ENCODE measurements around the gene SCT.

The SCT gene

DNA sequence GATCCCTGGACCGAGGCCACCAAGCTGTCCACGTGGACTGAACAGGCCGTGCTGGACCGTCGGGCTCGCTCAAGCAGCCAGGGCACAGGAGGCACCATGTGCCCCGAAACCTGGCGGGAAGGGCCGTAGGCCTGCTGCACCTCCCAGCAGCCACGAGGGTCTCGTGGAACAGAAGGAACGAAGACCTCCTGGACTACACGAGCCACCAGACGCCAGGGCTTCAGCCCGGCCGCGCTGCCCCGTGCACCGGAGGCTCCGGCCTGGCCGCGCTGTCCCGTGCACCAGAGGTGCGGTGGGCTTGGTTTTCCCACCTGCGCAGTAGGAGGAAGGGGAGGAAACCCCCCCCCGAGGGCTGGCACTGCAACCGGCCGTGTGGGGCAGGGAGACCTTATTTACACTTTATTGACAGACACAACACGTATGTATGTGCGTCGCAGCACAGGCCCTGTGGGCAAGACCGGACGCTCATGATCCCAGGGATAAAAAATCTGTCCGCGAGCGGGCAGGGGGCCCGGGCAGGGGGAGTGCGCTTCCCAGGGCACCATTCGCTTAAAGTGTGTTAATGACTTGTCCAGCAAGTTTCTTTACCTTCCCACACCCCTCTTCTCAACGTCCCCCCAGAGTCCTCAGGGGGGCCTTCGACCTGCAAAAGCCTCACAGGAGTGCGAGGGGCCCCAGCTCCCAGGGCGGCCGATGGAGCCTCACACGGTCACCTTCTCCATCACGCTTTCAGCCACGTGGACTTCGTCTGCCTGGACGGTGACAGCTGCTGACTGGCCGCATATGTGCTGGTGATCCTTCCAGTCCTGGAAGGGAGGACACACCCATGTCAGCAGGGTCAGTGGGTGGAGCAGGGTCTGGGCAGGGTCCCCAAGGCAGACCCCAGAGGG, 17.1 kb upstream of the SCT start:
- DNase-seq (ENCODE audit: low read depth in 2 of 2) = no peak

GRCh38 chr11:643366-643765, 16.4 kb upstream of the SCT start:
- no peak for DNase-seq (ENCODE audit: low read depth in 2 of 2)

DNA sequence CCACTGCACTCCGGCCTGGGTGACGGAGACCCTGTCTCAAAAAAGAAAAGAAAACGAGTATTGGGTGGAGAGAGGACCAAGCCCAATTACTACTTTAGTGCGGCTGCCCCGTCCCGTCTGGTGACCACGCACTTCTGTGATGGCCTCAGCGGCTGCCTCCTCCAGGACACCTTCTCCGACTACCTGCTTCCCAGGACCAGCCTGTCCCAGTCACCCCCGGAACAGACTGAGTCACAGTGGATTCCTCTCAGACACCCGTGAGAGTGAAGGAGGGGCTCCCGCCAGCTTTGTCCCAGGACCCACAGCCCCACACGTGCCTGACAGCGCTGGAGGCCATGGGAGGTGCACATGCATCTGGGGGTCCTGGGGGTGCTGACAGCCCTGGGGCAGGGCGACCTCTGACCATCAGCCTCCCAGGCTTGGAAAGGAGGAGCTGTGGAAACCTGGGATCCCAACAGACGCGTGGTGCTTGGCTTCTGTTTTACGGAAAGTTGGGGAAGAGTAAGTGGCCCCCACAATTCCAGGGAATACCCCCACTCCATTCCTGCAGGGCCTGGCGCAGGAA, 14.9 kb upstream of the SCT start:
- no peak for DNase-seq (ENCODE audit: low read depth in 2 of 2)

DNA sequence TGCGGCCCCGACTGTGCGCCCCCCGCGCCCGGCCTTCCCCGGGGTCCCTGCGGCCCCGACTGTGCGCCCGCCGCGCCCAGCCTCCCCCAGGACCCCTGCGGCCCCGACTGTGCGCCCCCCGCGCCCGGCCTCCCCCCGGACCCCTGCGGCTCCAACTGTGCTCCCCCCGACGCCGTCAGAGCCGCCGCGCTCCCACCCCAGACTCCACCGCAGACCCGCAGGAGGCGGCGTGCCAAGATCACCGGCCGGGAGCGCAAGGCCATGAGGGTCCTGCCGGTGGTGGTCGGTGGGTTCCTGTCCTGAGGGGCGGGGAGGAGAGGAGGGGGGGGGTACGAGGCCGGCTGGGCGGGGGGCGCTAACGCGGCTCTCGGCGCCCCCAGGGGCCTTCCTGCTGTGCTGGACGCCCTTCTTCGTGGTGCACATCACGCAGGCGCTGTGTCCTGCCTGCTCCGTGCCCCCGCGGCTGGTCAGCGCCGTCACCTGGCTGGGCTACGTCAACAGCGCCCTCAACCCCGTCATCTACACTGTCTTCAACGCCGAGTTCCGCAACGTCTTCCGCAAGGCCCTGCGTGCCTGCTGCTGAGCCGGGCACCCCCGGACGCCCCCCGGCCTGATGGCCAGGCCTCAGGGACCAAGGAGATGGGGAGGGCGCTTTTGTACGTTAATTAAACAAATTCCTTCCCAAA, 13.2 kb upstream of the SCT start:
- no peak for DNase-seq (ENCODE audit: low read depth in 2 of 2)

DNA sequence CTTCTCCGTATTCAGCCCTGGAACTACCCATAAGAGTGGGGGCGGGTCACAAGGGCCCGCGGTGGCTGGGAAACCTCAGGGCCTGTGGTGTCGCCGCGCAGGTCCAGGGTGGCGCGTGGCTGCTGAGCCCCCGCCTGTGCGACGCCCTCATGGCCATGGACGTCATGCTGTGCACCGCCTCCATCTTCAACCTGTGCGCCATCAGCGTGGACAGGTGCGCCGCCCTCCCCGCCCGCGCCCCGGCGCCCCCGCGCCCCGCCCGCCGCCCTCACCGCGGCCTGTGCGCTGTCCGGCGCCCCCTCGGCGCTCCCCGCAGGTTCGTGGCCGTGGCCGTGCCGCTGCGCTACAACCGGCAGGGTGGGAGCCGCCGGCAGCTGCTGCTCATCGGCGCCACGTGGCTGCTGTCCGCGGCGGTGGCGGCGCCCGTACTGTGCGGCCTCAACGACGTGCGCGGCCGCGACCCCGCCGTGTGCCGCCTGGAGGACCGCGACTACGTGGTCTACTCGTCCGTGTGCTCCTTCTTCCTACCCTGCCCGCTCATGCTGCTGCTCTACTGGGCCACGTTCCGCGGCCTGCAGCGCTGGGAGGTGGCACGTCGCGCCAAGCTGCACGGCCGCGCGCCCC, 12.5 kb upstream of the SCT start:
- no peak for DNase-seq (ENCODE audit: low read depth in 2 of 2)

DNA sequence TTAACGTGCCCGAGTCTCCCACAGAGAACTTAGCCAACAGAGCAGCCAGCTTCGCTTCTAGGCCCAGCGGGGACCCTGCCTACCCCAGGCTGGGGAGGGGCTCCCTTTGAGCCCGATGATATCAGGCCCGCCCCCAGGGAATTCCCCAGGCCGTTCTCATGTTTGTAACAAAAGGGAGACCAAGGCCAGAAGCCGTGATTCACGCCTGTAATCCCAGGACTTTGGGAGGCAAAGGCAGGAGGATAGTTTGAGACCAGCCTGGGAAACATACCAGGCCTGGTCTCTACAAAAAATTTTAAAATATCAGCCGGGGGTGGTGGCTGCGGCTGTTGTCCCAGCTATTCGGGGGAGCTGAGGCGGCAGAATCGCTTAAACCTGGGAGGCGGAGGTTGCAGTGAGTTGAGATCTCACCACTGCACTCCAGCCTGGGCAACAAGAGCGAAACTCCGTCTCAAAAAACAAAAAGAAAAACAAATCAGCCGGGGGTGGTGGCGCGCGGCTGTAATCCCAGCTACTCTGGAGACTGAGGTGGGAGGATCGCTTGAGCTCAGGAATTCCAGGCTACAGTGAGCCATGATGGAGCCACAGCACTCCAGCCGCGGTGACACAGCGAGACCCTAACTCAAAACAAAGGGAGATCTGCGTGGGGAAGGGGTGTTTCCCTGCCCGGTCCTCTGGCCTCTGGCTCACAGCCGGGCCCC, 11.8 kb upstream of the SCT start:
- DNase-seq (ENCODE audit: low read depth in 2 of 2) = no peak

- DNase-seq (ENCODE audit: low read depth in 2 of 2) = no peak
Measured at GRCh38 chr11:637593-638521, 10.9 kb upstream of the SCT start.

- DNase-seq (ENCODE audit: low read depth in 2 of 2) = no peak
Measured at GRCh38 chr11:637333-637592, 10.3 kb upstream of the SCT start.

GRCh38 chr11:636511-637332, 9.7 kb upstream of the SCT start, which contains the start of gene DRD4:
Gene DRD4, plus strand, starts transcription at chr11:637269. Its CDS starts 36 bp downstream, at chr11:637305.
- DNase-seq (ENCODE audit: low read depth in 2 of 2) = no peak

GRCh38 chr11:635945-636510, 9.0 kb upstream of the SCT start:
- DNase-seq (ENCODE audit: low read depth in 2 of 2) = no peak

GRCh38 chr11:630871-631270, 3.9 kb upstream of the SCT start:
- DNase-seq (ENCODE audit: low read depth in 2 of 2) = no peak

DNA sequence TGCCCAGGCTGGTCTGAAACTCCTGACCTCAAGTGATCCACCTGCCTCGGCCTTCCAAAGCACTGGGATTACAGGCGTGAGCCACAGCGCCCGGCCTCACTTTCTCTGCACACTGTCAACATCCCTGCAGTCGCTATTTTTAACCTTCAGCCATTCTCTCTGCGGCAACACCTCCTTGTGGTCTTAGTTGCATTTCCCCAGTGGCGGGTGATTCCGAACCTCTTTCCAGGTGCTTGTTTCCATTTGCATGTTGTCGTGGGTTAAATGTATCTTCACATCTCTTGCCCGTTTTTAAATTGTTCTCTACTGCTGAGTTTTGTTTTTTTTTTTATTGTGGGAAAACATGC, 2.2 kb upstream of the SCT start:
- no peak for DNase-seq (ENCODE audit: low read depth in 2 of 2)

GRCh38 chr11:628056-628455, 1.1 kb upstream of the SCT start:
- DNase-seq (ENCODE audit: low read depth in 2 of 2) = no peak

DNA sequence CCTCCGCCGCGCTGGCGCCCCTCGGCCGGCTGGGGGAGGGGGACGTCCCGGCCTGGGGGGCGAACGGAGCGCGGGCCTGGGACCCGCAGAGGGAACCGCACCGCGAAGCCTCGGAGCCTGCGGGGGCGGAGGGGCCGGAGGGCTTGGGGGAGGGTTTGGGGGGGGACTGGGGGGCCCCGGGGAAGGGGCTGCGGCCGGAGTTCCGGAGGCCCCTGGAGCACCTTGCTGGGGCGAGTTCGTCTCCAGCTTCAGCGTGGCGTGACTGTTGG, 261 bp upstream of the SCT start:
- no peak for DNase-seq (ENCODE audit: low read depth in 2 of 2)

DNA sequence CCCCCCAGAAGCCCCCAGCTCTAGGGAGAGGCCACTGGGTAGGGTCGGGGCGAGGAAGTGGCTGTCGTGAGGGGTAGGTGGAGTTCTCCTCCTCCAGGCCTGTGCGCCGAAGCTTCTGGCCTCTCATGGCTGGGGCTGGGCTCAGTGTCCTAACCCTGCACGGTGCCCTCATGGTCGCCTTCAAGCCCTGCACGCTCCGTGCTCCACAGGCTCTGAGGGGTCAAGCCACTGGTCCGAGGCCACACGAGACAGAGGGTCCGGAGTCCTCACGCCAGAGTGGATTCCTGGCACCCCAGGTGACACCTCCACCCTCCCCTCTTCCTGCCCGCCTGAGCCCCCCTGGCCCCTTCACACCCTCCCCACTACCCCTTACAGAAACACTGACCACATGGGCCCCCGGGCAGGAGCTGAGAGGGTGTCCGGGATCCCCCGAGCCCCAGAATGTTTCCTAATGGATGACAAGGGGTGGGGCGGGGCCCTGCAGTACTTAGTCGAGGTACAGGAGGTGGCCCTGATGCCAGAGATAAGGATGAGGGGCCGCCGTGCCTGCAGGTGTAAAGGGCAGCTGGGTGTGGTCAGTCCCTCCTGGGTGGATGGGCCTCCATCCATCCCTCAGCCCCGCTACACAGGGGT, 1.2 kb downstream of the SCT start:
- no peak for DNase-seq (ENCODE audit: low read depth in 2 of 2)

DNA sequence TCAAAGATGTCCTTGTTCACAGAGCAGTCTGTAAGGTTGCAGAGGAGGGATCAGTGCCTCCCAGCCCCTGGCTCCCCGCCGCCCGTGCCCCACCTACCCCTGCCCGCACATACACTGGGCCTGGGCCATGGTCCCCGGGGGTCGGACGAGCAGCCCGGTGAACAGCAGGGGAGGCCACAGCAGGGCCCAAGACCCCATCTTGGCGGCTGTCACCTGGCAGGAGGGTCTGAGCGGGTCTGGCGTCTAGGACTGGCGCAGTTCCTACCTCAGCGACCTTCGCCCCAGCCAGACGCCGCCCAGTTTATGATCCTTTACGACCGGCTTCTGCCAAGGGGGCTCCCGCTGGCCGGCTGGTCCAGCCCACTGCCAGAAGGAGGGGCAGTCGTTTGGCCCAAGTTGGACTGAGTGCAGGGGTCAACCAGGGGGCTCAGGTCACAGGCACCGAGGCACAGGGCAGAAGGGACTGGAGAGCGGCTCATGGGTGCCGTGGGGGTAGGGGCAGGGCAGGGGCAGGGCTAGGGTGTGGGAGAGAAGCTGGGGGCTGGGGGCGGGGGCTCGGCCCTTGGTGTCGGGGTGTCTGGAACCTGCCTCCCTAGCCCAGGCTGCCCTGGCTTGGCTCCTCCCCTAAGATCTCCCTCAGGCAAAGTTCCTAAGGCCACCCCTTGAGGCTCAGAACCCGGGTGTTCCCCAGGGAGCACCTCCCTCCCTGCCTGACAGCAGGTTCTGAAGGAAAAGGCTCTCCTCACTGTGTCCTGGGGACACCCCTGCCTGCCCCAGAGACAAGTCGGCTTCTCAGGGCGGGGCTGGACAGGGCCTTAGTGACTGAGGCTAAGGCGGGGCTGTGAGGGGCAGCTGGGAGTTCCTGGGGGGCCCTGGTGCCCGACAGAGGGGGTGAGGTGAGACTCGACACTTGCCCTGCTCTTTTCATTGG, 2.0 kb downstream of the SCT start, which contains the start of gene CDHR5:
CDHR5 (minus strand) TSS at position 251 of the 931 bp plus-strand sequence; CDS start at position 198, 53 bp downstream.
- DNase-seq (ENCODE audit: low read depth in 2 of 2) = no peak

DNA sequence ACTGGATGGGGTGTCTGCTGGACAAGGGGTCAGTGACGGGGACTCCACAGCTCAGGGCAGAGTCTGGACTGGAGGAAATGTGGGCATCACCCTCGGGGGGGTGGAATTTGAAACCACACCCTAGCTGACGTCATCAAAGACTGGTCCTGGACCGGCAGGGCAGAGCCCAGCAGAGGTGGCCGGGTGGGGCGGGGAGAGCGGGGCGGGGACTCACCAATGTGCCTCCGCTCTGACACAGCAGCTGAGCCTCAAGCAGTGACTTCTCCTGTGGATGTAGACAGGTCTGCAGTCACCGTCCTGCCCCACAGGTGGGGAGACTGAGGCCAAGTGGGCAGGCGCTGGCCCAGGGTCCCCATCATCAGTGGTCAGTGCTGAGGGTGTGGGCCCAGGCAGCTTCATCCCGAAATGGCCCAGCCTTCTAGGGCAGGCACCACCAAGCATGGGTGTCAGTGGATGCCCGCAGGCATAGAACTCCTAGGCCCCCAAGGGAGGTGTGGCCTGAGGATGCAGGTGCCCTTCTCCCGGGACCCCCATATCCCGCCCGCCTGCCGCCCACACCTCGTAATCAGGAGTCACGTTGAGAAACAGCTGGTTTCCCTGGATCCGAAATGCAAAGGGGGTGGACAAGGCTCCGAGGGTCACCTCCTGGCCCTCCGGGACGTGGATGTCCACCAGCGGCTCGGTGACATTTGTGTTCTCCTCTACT, 2.8 kb downstream of the SCT start:
- DNase-seq (ENCODE audit: low read depth in 2 of 2) = no peak
